Prostate gland (tissue), 2 donors: ENCODE data around the gene DSTN. TPM values are rescaled to one million over a fixed set of nuclear protein-coding genes. Genes with fewer than 3 reads are reported as not detected.

Experiments used
- DNase-seq: peaks from one replicate; pipeline ENCODE4 v3.0.0-alpha.2; 2019; ENCODE audit warnings: low spot score
- H3K27ac ChIP-seq, 2 donors: fragments of 200-600 bp; sonication (generic); 2 replicates each; pipeline ENCODE4 v1.5.1; 2017 to 2019
- H3K27me3 ChIP-seq: fragments of 200-600 bp; sonication (generic); replicated peaks from 2 replicates; pipeline ENCODE4 v1.5.1; 2019; ENCODE audit not compliant: insufficient read depth
- H3K36me3 ChIP-seq, 2 donors: fragments of 200-600 bp; sonication (generic); 1 replicate in 1 of 2; 2 replicates in 1 of 2; pipeline versions ENCODE4 v1.5.1 to v1.8.1; 2017 to 2019
- H3K4me1 ChIP-seq: fragments of 200-600 bp; sonication (generic); replicated peaks from 2 replicates; pipeline ENCODE4 v1.5.1; 2019
- H3K4me3 ChIP-seq, 2 donors: fragments of 200-600 bp; sonication (generic); 2 replicates each; pipeline ENCODE4 v1.5.1; 2017 to 2019
- H3K9me3 ChIP-seq: fragments of 200-600 bp; sonication (generic); 2 replicates; pipeline ENCODE4 v1.5.1; 2017
- CTCF ChIP-seq, 4 experiments: fragments of 200-600 bp in 2 of 4; fragments of 450-650 bp in 2 of 4; sonication (generic) in 2 of 4; IDR thresholded peaks; 1 replicate in 3 of 4; 2 replicates in 1 of 4; pipeline ENCODE4 v1.5.1; 2016 to 2019; ENCODE audit warnings: antibody characterized with exemption in 4 of 4, mild to moderate bottlenecking in 2 of 4, moderate library complexity in 2 of 4
- POLR2A ChIP-seq: fragments of 450-650 bp; IDR thresholded peaks from one replicate; pipeline ENCODE4 v1.6.1; 2016; ENCODE audit warnings: antibody characterized with exemption, mild to moderate bottlenecking
- POLR2AphosphoS5 ChIP-seq: sonication (generic); formaldehyde crosslinking; IDR thresholded peaks from one replicate; pipeline ENCODE4 v1.6.1; 2017; ENCODE audit warnings: antibody characterized with exemption
- WGBS: methylation state at CpG from one replicate; pipeline ENCODE4 v1.1.5; 2018; 5-methylcytosine and 5-hydroxymethylcytosine counted together
- intact Hi-C: fragments of 100-400 bp; cut with DNase I; formaldehyde crosslinking; loops from one replicate; pipeline ENCODE4 v1.14.2; 2022
- total RNA-seq, 2 donors: library from RNA; depleted of rRNA; stranded (reverse); fragments of >200 nt; gene quantifications; one replicate each; pipeline ENCODE4 v1.1.0, GENCODE V29; 2016

DSTN gene
- total RNA-seq, 2 donors from 2014 or later = 284 to 559 TPM

GRCh38 chr20:17633221-17633849 is 63.5 kb downstream of the DSTN start:
- intact Hi-C loops = no loop called here
- Histone ChIP-seq H3K4me3 (no peak overlapping the region), H3K27me3 (no peaks in the 10 kb centered on the region), H3K4me1 (no peaks in the 10 kb centered on the region), H3K36me3 (peaks cover 7 to 34% of the 10 kb centered on the region in 2 donors), H3K9me3 (no peaks in the 10 kb centered on the region), H3K27ac (no peak overlapping the region)
- 96% methylated on average over 13 of the region's 13 CpGs for WGBS
- no peak for DNase-seq
- no peak for TF ChIP-seq CTCF (IDR thresholded peaks at IDR 0.05)
- no peak for TF ChIP-seq POLR2A
- TF ChIP-seq POLR2AphosphoS5 = no peak

- Histone ChIP-seq H3K27ac (peak overlapping the region; percentile 35 to 37), H3K4me1 (no peaks in the 10 kb centered on the region), H3K27me3 (no peaks in the 10 kb centered on the region), H3K9me3 (no peaks in the 10 kb centered on the region), H3K4me3 (no peak overlapping the region), H3K36me3 (peaks cover 7 to 35% of the 10 kb centered on the region in 2 donors)
- no peak for DNase-seq
- intact Hi-C loops = no loop called here
- TF ChIP-seq CTCF (IDR thresholded peaks at IDR 0.05) = no peak
- no peak for TF ChIP-seq POLR2A
- no peak for TF ChIP-seq POLR2AphosphoS5
- WGBS = 71% methylated on average over 18 of the region's 18 CpGs
These were observed 64.1 kb downstream of the DSTN start for GRCh38 chr20:17633850-17634500.

GRCh38 chr20:17634661-17635331 is 64.9 kb downstream of the DSTN start:
- no peak for DNase-seq

GRCh38 chr20:17635332-17636244 is 65.7 kb downstream of the DSTN start:
- intact Hi-C loops = no loop called here
- Histone ChIP-seq H3K4me1 (no peaks in the 10 kb centered on the region), H3K9me3 (no peaks in the 10 kb centered on the region), H3K27me3 (no peaks in the 10 kb centered on the region), H3K4me3 (no peak overlapping the region), H3K36me3 (peaks cover 7 to 27% of the 10 kb centered on the region in 2 donors), H3K27ac (peak overlapping the region in 1 of 2 donors; percentile 11)
- DNase-seq = no peak
- TF ChIP-seq CTCF (IDR thresholded peaks at IDR 0.05) = no peak
- TF ChIP-seq POLR2AphosphoS5 = no peak
- no peak for TF ChIP-seq POLR2A
- 57% methylated on average over 23 of the region's 25 CpGs for WGBS

More at GRCh38 chr20:17634661-17635331, 64.9 kb downstream of the DSTN start:
- no peaks in the 10 kb centered on the region for H3K4me1 ChIP-seq
- 55% methylated on average over 13 of the region's 13 CpGs for WGBS
- H3K4me3 ChIP-seq = no peak overlapping the region
- peaks cover 7 to 30% of the 10 kb centered on the region in 2 donors for H3K36me3 ChIP-seq
- H3K27ac ChIP-seq = peak overlapping the region; percentile 35 to 37
- H3K27me3 ChIP-seq = no peaks in the 10 kb centered on the region
- TF ChIP-seq POLR2AphosphoS5 = no peak
- TF ChIP-seq POLR2A = no peak
- TF ChIP-seq CTCF (IDR thresholded peaks at IDR 0.05) = no peak
- H3K9me3 ChIP-seq = no peaks in the 10 kb centered on the region
- intact Hi-C loops = no loop called here
